Transverse colon (tissue), 4 donors: ENCODE data around the gene SAP130.

ENCODE experiments used
- EP300 ChIP-seq: sonication (generic); formaldehyde crosslinking; IDR thresholded peaks from one replicate; pipeline ENCODE4 v1.6.1; 2017; ENCODE audit warnings: antibody characterized with exemption, low read depth
- POLR2A ChIP-seq: fragments of 450-650 bp; IDR thresholded peaks from one replicate; pipeline ENCODE4 v1.6.1; 2016; ENCODE audit warnings: antibody characterized with exemption, mild to moderate bottlenecking, moderate library complexity
- POLR2AphosphoS5 ChIP-seq, 3 donors: sonication (generic); formaldehyde crosslinking; IDR thresholded peaks; one replicate each; pipeline ENCODE4 v1.6.1; 2016; ENCODE audit warnings: antibody characterized with exemption in 3 of 3
- TF ChIP-seq, protein P1 (sequence below), 5 experiments: fragments of 200-600 bp in 3 of 5; fragments of 450-650 bp in 2 of 5; sonication (generic) in 3 of 5; IDR thresholded peaks; 1 replicate in 2 of 5; 2 replicates in 3 of 5; pipeline ENCODE4 v1.5.1; 2016 to 2017; ENCODE audit warnings: antibody characterized with exemption in 5 of 5, inconsistent platforms in 3 of 5, mild to moderate bottlenecking in 2 of 5, moderate library complexity in 1 of 5

- TF ChIP-seq POLR2A (no peak), EP300 (no peak), POLR2AphosphoS5 (IDR thresholded peaks at IDR 0.05) (no peak)
- TF ChIP-seq, protein P1, sequence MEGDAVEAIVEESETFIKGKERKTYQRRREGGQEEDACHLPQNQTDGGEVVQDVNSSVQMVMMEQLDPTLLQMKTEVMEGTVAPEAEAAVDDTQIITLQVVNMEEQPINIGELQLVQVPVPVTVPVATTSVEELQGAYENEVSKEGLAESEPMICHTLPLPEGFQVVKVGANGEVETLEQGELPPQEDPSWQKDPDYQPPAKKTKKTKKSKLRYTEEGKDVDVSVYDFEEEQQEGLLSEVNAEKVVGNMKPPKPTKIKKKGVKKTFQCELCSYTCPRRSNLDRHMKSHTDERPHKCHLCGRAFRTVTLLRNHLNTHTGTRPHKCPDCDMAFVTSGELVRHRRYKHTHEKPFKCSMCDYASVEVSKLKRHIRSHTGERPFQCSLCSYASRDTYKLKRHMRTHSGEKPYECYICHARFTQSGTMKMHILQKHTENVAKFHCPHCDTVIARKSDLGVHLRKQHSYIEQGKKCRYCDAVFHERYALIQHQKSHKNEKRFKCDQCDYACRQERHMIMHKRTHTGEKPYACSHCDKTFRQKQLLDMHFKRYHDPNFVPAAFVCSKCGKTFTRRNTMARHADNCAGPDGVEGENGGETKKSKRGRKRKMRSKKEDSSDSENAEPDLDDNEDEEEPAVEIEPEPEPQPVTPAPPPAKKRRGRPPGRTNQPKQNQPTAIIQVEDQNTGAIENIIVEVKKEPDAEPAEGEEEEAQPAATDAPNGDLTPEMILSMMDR (IDR thresholded peaks at IDR 0.05): no peak
These were observed 116.1 kb downstream of the SAP130 start for GRCh38 chr2:127911737-127912136.
